ENCODE results near the gene PPIP5K2.

DNA sequence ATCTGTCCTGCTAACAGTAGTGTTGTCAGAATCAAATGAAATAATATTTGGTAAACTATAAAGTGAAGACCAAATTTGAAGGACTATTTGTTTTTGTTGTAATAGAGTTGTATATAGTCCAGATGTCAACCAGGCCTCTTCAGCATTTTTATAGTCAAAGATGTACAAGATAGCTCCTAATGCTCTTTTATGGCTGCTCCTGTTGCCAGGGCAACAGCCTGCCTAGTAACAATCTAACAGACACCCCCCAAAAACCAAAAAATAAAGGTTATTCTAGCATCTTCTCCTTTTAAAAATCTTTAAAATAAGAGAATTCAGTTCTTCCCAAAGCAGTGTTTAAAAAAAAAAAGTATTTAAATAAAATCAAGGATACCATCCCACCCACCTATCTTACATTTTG is 89.0 kb downstream of the PPIP5K2 start:
- no peak for TF ChIP-seq POLR2A (IDR thresholded peaks at IDR 0.05; ENCODE audit: low read depth, low read length)
- TF ChIP-seq POLR2AphosphoS5 (IDR thresholded peaks at IDR 0.05; ENCODE audit: low read depth, low read length): no peak
- no peak for TF ChIP-seq TAF1 (IDR thresholded peaks at IDR 0.05; ENCODE audit: borderline replicate concordance, low read depth, low read length)
